MM.1S (cell line): Measurements from ENCODE around the gene EIF1B.

Source experiments
- DNase-seq: peaks from one replicate; pipeline ENCODE4 v3.0.0-alpha.2; 2015
- H2AFZ ChIP-seq: fragments of 300-600 bp; sonication (generic); 2 replicates; pipeline ENCODE4 v1.6.0; 2016; ENCODE audit warnings: antibody characterized with exemption, low read length
- H3F3A ChIP-seq: fragments of 300-600 bp; sonication (generic); 2 replicates; pipeline ENCODE4 v1.6.1; 2016; ENCODE audit warnings: mild to moderate bottlenecking, antibody characterized with exemption, low read length, moderate library complexity, mixed read lengths; ENCODE audit not compliant: insufficient read depth
- H3K27ac ChIP-seq: fragments of 300-600 bp; sonication (generic); 2 replicates; pipeline ENCODE4 v1.5.1; 2016; ENCODE audit warnings: mild to moderate bottlenecking, low read length
- H3K27me3 ChIP-seq: fragments of 300-600 bp; sonication (generic); replicated peaks from 2 replicates; pipeline ENCODE4 v1.6.0; 2016; ENCODE audit warnings: low read length; ENCODE audit not compliant: insufficient read depth
- H3K36me3 ChIP-seq: fragments of 300-600 bp; sonication (generic); replicated peaks from 2 replicates; pipeline ENCODE4 v1.6.1; 2016; ENCODE audit warnings: mild to moderate bottlenecking, low read length, mixed read lengths; ENCODE audit not compliant: insufficient read depth
- H3K4me1 ChIP-seq: fragments of 300-600 bp; sonication (generic); 2 replicates; pipeline ENCODE4 v1.6.1; 2016; ENCODE audit warnings: low read length, mixed read lengths
- H3K4me2 ChIP-seq: fragments of 300-600 bp; sonication (generic); 2 replicates; pipeline ENCODE4 v1.6.0; 2016; ENCODE audit warnings: low read depth, low read length
- H3K4me3 ChIP-seq: fragments of 300-600 bp; sonication (generic); 2 replicates; pipeline ENCODE4 v1.5.1; 2016; ENCODE audit warnings: low read length, mixed read lengths
- H3K79me2 ChIP-seq: fragments of 300-600 bp; sonication (generic); 2 replicates; pipeline ENCODE4 v1.6.1; 2016; ENCODE audit warnings: mixed run types, low read length, mixed read lengths
- H3K9ac ChIP-seq: fragments of 300-600 bp; sonication (generic); 2 replicates; pipeline ENCODE4 v1.6.1; 2016; ENCODE audit warnings: low read length, mixed read lengths
- H3K9me2 ChIP-seq: fragments of 300-600 bp; sonication (generic); replicated peaks from 2 replicates; pipeline ENCODE4 v1.6.1; 2016; ENCODE audit warnings: mild to moderate bottlenecking, low read length, mixed read lengths; ENCODE audit not compliant: insufficient read depth
- H3K9me3 ChIP-seq: fragments of 300-600 bp; sonication (generic); replicated peaks from 2 replicates; pipeline ENCODE4 v1.6.1; 2016; ENCODE audit warnings: mild to moderate bottlenecking, low read length, mixed read lengths; ENCODE audit not compliant: insufficient read depth
- H4K20me1 ChIP-seq: fragments of 300-600 bp; sonication (generic); 2 replicates; pipeline ENCODE4 v1.6.1; 2016; ENCODE audit warnings: mild to moderate bottlenecking, low read length, moderate library complexity, mixed read lengths; ENCODE audit not compliant: insufficient read depth
- CTCF ChIP-seq: fragments of 300-600 bp; sonication (generic); IDR thresholded peaks from 2 replicates; pipeline ENCODE4 v1.5.1; 2016; ENCODE audit warnings: antibody characterized with exemption, low read length, mixed read lengths
- EZH2 ChIP-seq: fragments of 300-600 bp; sonication (generic); optimal IDR thresholded peaks from 2 replicates; pipeline ENCODE3; 2017; ENCODE audit warnings: low read depth, mild to moderate bottlenecking, antibody characterized with exemption, low read length, mixed read lengths
- EZH2phosphoT487 ChIP-seq: fragments of 300-600 bp; sonication (generic); IDR thresholded peaks from 2 replicates; pipeline ENCODE4 v1.6.1; 2018; ENCODE audit warnings: antibody characterized with exemption, low read length

The EIF1B gene

GRCh38 chr3:40265181-40265580 is 44.3 kb upstream of the EIF1B start:
- H3K4me3 ChIP-seq: no peak overlapping the region
- no peaks in the 10 kb centered on the region for H3K27me3 ChIP-seq
- H4K20me1 ChIP-seq: no peaks in the 10 kb centered on the region
- H3K79me2 ChIP-seq: no peaks in the 10 kb centered on the region
- no peak for TF ChIP-seq CTCF
- TF ChIP-seq EZH2phosphoT487: no peak
- TF ChIP-seq EZH2: no peak
- no peaks in the 10 kb centered on the region for H3K9me2 ChIP-seq
- no peak for DNase-seq
- no peak overlapping the region for H3K9ac ChIP-seq
- no peak overlapping the region for H2AFZ ChIP-seq
- no peaks in the 10 kb centered on the region for H3F3A ChIP-seq
- H3K36me3 ChIP-seq: no peaks in the 10 kb centered on the region
- no peak overlapping the region for H3K27ac ChIP-seq
- H3K4me1 ChIP-seq: no peaks in the 10 kb centered on the region
- no peak overlapping the region for H3K4me2 ChIP-seq
- no peaks in the 10 kb centered on the region for H3K9me3 ChIP-seq

- no peaks in the 10 kb centered on the region for H3K4me1 ChIP-seq
- TF ChIP-seq EZH2phosphoT487 (no peak), EZH2 (no peak), CTCF (no peak)
- H3K27ac ChIP-seq: no peak overlapping the region
- H3K9me3 ChIP-seq: no peaks in the 10 kb centered on the region
- H3K36me3 ChIP-seq: no peaks in the 10 kb centered on the region
- no peak overlapping the region for H3K4me2 ChIP-seq
- no peaks in the 10 kb centered on the region for H3F3A ChIP-seq
- no peak overlapping the region for H3K4me3 ChIP-seq
- no peaks in the 10 kb centered on the region for H4K20me1 ChIP-seq
- no peaks in the 10 kb centered on the region for H3K9me2 ChIP-seq
- DNase-seq: no peak
- H3K79me2 ChIP-seq: no peaks in the 10 kb centered on the region
- H2AFZ ChIP-seq: no peak overlapping the region
- no peaks in the 10 kb centered on the region for H3K27me3 ChIP-seq
- no peak overlapping the region for H3K9ac ChIP-seq
Observed at GRCh38 chr3:40267937-40268724, 41.4 kb upstream of the EIF1B start.

- H3K4me1 ChIP-seq: no peaks in the 10 kb centered on the region
- no peaks in the 10 kb centered on the region for H3K9me2 ChIP-seq
- no peak for TF ChIP-seq EZH2
- TF ChIP-seq EZH2phosphoT487: no peak
- no peak for TF ChIP-seq CTCF
- no peak overlapping the region for H3K27ac ChIP-seq
- no peaks in the 10 kb centered on the region for H3K9me3 ChIP-seq
- no peaks in the 10 kb centered on the region for H3F3A ChIP-seq
- no peak overlapping the region for H3K4me3 ChIP-seq
- DNase-seq: no peak
- H3K36me3 ChIP-seq: no peaks in the 10 kb centered on the region
- H3K4me2 ChIP-seq: no peak overlapping the region
- no peak overlapping the region for H3K9ac ChIP-seq
- H2AFZ ChIP-seq: no peak overlapping the region
- no peaks in the 10 kb centered on the region for H3K79me2 ChIP-seq
- H4K20me1 ChIP-seq: no peaks in the 10 kb centered on the region
- H3K27me3 ChIP-seq: no peaks in the 10 kb centered on the region
Observed at GRCh38 chr3:40268802-40269524, 40.5 kb upstream of the EIF1B start.
